ENCODE measurements around the gene ACAD10.
"Not testable (repeated sequence)": the region's sequence is repeated elsewhere in the genome, so short reads cannot be mapped to it uniquely, and the experiment has no call there.

ACAD10 gene

GRCh38 chr12:111699962-111700361 is 14.1 kb downstream of the ACAD10 start:
- no peak for DNase-seq (ENCODE audit: low read depth)
- no peak for TF ChIP-seq CTCF (IDR thresholded peaks at IDR 0.05; ENCODE audit: control insufficient read depth, insufficient read depth, low read depth, low read length, missing control alignments)

GRCh38 chr12:111705672-111706071 is 19.8 kb downstream of the ACAD10 start:
- TF ChIP-seq CTCF (IDR thresholded peaks at IDR 0.05; ENCODE audit: control insufficient read depth, insufficient read depth, low read depth, low read length, missing control alignments): no peak
- DNase-seq (ENCODE audit: low read depth): no peak
- H3K4me3 ChIP-seq (ENCODE audit: control insufficient read depth, low read depth, low read length): no peak overlapping the region

More at GRCh38 chr12:111699962-111700361, 14.1 kb downstream of the ACAD10 start:
- no peak overlapping the region for H3K4me3 ChIP-seq (ENCODE audit: control insufficient read depth, low read depth, low read length)

GRCh38 chr12:111706145-111706544 is 20.3 kb downstream of the ACAD10 start:
- TF ChIP-seq CTCF (IDR thresholded peaks at IDR 0.05; ENCODE audit: control insufficient read depth, insufficient read depth, low read depth, low read length, missing control alignments): no peak
- no peak for DNase-seq (ENCODE audit: low read depth)
- no peak overlapping the region for H3K4me3 ChIP-seq (ENCODE audit: control insufficient read depth, low read depth, low read length)

DNA sequence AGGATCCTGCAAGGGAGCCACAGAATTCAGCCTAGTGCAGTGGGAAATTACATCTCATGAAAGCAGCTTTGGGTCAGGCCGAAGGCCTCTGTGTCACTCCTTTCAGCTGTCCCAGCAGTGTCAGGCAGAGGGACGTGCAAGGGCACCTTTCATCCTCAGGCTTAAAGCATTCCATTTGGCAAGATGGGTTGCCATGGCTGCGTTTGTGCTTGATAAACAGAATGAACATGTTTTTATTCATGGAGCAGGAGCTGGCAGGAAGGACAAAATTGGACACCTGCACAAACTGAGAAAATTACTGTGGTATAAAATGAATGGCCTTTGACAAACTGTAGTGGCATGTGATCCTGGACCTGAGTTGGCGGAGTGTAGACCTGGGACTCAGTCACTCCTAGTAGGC is 29.4 kb downstream of the ACAD10 start:
- H3K4me3 ChIP-seq (ENCODE audit: control insufficient read depth, low read depth, low read length): no peak overlapping the region
- no peak for DNase-seq (ENCODE audit: low read depth)
- TF ChIP-seq CTCF (IDR thresholded peaks at IDR 0.05; ENCODE audit: control insufficient read depth, insufficient read depth, low read depth, low read length, missing control alignments): no peak

DNA sequence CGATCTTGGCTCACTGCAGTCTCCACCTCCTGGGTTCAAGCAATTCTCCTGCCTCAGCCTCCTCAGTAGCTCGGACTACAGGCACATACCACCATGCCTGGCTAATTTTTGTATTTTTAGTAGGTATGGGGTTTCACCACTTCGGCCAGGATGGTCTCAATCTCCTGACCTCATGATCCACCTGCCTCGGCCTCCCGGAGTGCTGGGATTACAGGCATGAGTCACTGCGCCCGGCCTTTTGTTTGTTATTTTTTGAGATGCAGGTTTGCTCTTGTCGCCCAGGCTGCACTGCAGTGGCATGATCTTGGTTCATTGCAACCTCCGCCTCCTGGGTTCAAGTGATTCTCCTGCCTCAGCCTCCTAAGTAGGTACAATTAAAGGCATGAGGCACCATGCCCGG is 33.5 kb downstream of the ACAD10 start:
- DNase-seq (ENCODE audit: low read depth); H3K4me3 ChIP-seq (ENCODE audit: control insufficient read depth, low read depth, low read length): not testable (repeated sequence)

DNA sequence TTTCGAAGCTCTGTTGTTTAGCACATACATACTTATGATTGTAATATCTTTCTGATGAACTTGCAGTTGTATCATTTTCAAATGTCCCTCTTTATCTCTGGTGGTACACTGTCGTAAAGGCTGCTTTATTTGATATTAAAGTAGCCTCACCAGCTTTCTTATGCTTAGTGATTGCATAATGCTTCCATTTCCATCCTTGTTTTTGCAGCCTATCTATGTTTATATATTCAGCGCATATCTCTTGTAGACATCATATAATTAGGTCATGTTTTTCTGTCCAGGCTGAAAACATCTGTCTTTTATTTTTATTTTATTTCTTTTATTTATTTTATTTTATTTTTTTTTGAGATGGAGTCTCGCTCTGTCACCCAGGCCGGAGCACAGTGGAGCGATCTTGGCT is 34.6 kb downstream of the ACAD10 start:
- no peak for DNase-seq (ENCODE audit: low read depth)
- no peak for TF ChIP-seq CTCF (IDR thresholded peaks at IDR 0.05; ENCODE audit: control insufficient read depth, insufficient read depth, low read depth, low read length, missing control alignments)
- no peak overlapping the region for H3K4me3 ChIP-seq (ENCODE audit: control insufficient read depth, low read depth, low read length)

DNA sequence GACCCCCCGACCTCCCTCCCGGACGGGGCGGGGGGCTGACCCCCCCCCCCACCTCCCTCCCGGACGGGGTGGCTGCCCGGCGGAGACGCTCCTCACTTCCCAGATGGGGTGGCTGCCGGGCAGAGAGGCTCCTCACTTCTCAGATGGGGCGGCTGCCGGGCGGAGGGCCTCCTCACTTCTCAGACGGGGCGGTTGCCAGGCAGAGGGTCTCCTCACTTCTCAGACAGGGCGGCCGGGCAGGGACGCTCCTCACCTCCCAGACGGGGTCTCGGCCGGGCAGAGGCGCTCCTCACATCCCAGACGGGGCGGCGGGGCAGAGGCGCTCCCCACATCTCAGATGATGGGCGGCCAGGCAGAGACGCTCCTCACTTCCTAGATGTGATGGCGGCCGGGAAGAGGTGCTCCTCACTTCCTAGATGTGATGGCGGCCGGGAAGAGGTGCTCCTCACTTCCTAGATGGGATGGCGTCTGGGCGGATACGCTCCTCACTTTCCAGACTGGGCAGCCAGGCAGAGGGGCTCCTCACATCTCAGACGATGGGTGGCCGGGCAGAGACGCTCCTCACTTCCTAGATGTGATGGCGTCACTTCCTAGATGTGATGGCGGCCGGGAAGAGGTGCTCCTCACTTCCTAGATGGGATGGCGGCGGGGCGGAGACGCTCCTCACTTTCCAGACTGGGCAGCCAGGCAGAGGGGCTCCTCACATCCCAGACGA is 38.0 kb downstream of the ACAD10 start:
- not testable (repeated sequence) for DNase-seq (ENCODE audit: low read depth); H3K4me3 ChIP-seq (ENCODE audit: control insufficient read depth, low read depth, low read length)

DNA sequence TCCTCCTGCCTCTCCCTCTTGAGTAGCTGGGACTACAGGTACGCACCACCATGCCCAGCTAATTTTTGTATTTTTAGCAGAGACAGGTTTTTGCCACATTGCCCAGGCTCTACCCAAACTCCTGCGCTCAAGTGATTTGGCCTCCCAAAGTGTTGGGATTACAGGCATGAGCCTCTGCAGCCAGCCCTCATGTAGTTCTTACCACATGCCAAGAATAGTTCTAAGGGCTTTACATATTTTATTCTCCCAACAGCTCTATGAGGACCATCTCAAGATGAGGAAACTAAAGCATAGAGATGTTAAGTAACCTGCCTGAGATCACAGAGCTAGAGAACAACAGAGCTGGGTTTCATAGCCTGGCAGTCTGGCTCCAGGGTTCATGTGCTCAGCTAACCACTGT is 42.9 kb downstream of the ACAD10 start:
- no peak for DNase-seq (ENCODE audit: low read depth)
- TF ChIP-seq CTCF (IDR thresholded peaks at IDR 0.05; ENCODE audit: control insufficient read depth, insufficient read depth, low read depth, low read length, missing control alignments): no peak
- H3K4me3 ChIP-seq (ENCODE audit: control insufficient read depth, low read depth, low read length): no peak overlapping the region

Measured in AG09309 (cell line).